NCI-H1105 (cell line): ENCODE data around the gene NSUN5.
"Not testable (repeated sequence)": the region's sequence is repeated elsewhere in the genome, so short reads cannot be mapped to it uniquely, and the experiment has no call there.

Experiments used
- DNase-seq: peaks from one replicate; lab custom pipeline; 2025; lab: John Stamatoyannopoulos, UW

The NSUN5 gene

GRCh38 chr7:73267813-73268212 is 40.8 kb downstream of the NSUN5 start:
- DNase-seq: not testable (repeated sequence)

GRCh38 chr7:73266719-73267368 is 41.8 kb downstream of the NSUN5 start:
- not testable (repeated sequence) for DNase-seq

GRCh38 chr7:73262416-73262815 is 46.2 kb downstream of the NSUN5 start:
- not testable (repeated sequence) for DNase-seq
